ENCODE data around the gene CCDC3. TPM values are rescaled to one million over a fixed set of nuclear protein-coding genes. Genes with fewer than 3 reads are reported as not detected.

CCDC3 gene
- total RNA-seq, 2 donors from 2014 or later: 1.4 to 2.1 TPM

- H3K36me3 ChIP-seq: no peaks in the 10 kb centered on the region
These were observed 25.6 kb downstream of the CCDC3 start for GRCh38 chr10:12975906-12976305.

GRCh38 chr10:12975266-12975665, 26.2 kb downstream of the CCDC3 start:
- intact Hi-C loops (cut with DNase I): no loop called here
- DNase-seq: no peak
- Histone ChIP-seq H3K9me3 (no peaks in the 10 kb centered on the region), H3K27me3 (no peaks in the 10 kb centered on the region), H3K27ac (no peak overlapping the region), H3K9ac (ENCODE audit: low read depth in 2 of 2, low read length in 2 of 2) (no peak overlapping the region), H3K4me3 (no peak overlapping the region), H3K4me1 (no peaks in the 10 kb centered on the region), H3K36me3 (no peaks in the 10 kb centered on the region)
- TF ChIP-seq CTCF (IDR thresholded peaks at IDR 0.05): no peak

More at GRCh38 chr10:12975906-12976305, 25.6 kb downstream of the CCDC3 start:
- Histone ChIP-seq H3K27ac (no peak overlapping the region), H3K4me3 (no peak overlapping the region), H3K9me3 (no peaks in the 10 kb centered on the region), H3K4me1 (no peaks in the 10 kb centered on the region), H3K27me3 (no peaks in the 10 kb centered on the region), H3K9ac (ENCODE audit: low read depth in 2 of 2, low read length in 2 of 2) (no peak overlapping the region)
- no peak for DNase-seq
- TF ChIP-seq CTCF (IDR thresholded peaks at IDR 0.05): no peak
- intact Hi-C loops (cut with DNase I): no loop called here

GRCh38 chr10:12974491-12975199, 26.9 kb downstream of the CCDC3 start:
- Histone ChIP-seq H3K27me3 (no peaks in the 10 kb centered on the region), H3K27ac (no peak overlapping the region), H3K36me3 (no peaks in the 10 kb centered on the region), H3K9me3 (no peaks in the 10 kb centered on the region), H3K4me1 (no peaks in the 10 kb centered on the region), H3K4me3 (no peak overlapping the region), H3K9ac (ENCODE audit: low read depth in 2 of 2, low read length in 2 of 2) (no peak overlapping the region)
- TF ChIP-seq CTCF (IDR thresholded peaks at IDR 0.05): no peak
- DNase-seq: no peak
- intact Hi-C loops (cut with DNase I): no loop called here

- no peak overlapping the region for H3K27ac ChIP-seq
- no peak overlapping the region for H3K9ac ChIP-seq (ENCODE audit: low read depth in 2 of 2, low read length in 2 of 2)
- H3K4me3 ChIP-seq: no peak overlapping the region
- TF ChIP-seq CTCF (IDR thresholded peaks at IDR 0.05): no peak
- no peak for DNase-seq
- H3K4me1 ChIP-seq: no peaks in the 10 kb centered on the region
- H3K27me3 ChIP-seq: no peaks in the 10 kb centered on the region
- H3K36me3 ChIP-seq: no peaks in the 10 kb centered on the region
- H3K9me3 ChIP-seq: no peaks in the 10 kb centered on the region
- intact Hi-C loops (cut with DNase I): no loop called here
These were observed 27.4 kb downstream of the CCDC3 start for GRCh38 chr10:12974078-12974477.

- H3K27ac ChIP-seq: no peak overlapping the region
- TF ChIP-seq CTCF (IDR thresholded peaks at IDR 0.05): no peak
- H3K4me1 ChIP-seq: no peaks in the 10 kb centered on the region
- no peaks in the 10 kb centered on the region for H3K36me3 ChIP-seq
- no peaks in the 10 kb centered on the region for H3K27me3 ChIP-seq
- no peak overlapping the region for H3K4me3 ChIP-seq
- intact Hi-C loops (cut with DNase I): no loop called here
- H3K9me3 ChIP-seq: no peaks in the 10 kb centered on the region
- no peak overlapping the region for H3K9ac ChIP-seq (ENCODE audit: low read depth in 2 of 2, low read length in 2 of 2)
- DNase-seq: no peak
These were observed 28.3 kb downstream of the CCDC3 start for GRCh38 chr10:12973149-12973718.

Measured in colonic mucosa (tissue), 4 donors.